Gastroesophageal sphincter (tissue), 3 donors: Measurements from ENCODE around the gene RRP12.

Source experiments
- CTCF ChIP-seq, 4 experiments: fragments of 200-600 bp in 2 of 4; fragments of 450-650 bp in 2 of 4; sonication (generic) in 1 of 4; IDR thresholded peaks; one replicate each; pipeline ENCODE4 v1.5.1; 2017 to 2019; ENCODE audit warnings: antibody characterized with exemption in 4 of 4, mild to moderate bottlenecking in 2 of 4, moderate library complexity in 2 of 4
- EP300 ChIP-seq: sonication (generic); formaldehyde crosslinking; IDR thresholded peaks from one replicate; pipeline ENCODE4 v1.6.1; 2017; ENCODE audit warnings: antibody characterized with exemption, mild to moderate bottlenecking
- POLR2A ChIP-seq, 2 donors: fragments of 450-650 bp; IDR thresholded peaks; one replicate each; pipeline ENCODE4 v1.6.1; 2017; ENCODE audit warnings: antibody characterized with exemption in 2 of 2, mild to moderate bottlenecking in 2 of 2, moderate library complexity in 1 of 2
- POLR2AphosphoS5 ChIP-seq: sonication (generic); formaldehyde crosslinking; IDR thresholded peaks from one replicate; pipeline ENCODE4 v1.6.1; 2017; ENCODE audit warnings: antibody characterized with exemption

DNA sequence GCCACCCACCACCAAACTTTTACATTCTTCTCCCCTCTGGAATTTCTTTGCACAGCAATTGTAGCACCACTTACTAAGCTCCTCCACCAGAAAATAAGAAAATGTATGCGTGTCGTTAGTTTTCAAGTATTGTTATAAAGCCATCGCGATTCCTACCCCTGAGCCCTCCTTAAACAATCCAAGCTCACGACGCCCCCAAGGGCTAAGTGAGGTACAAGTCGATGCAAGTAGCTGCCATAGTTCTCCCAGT lies 67.9 kb downstream of the RRP12 start:
- TF ChIP-seq POLR2A (IDR thresholded peaks at IDR 0.05) (no peak), CTCF (IDR thresholded peaks at IDR 0.05) (no peak), POLR2AphosphoS5 (no peak), EP300 (no peak)
